Liver (tissue), 9 donors: Measurements from ENCODE around the gene TM9SF3. TPM values are rescaled to one million over a fixed set of nuclear protein-coding genes. Genes with fewer than 3 reads are reported as not detected.

Experiments used
- DNase-seq: peaks from one replicate; pipeline ENCODE4 v3.0.0-alpha.2; 2017; ENCODE audit warnings: low spot score
- H3K27ac ChIP-seq, 2 donors: one replicate each; pipeline ENCODE4 v1.7.0; 2013; ENCODE audit warnings: inconsistent platforms in 2 of 2, low read length in 2 of 2, control low read depth in 1 of 2, low read depth in 1 of 2, mild to moderate bottlenecking in 1 of 2
- H3K27me3 ChIP-seq, 4 donors: one replicate each; pipeline versions ENCODE4 v1.6.1 to v1.7.0; 2013; ENCODE audit warnings: low read length in 3 of 4, inconsistent platforms in 1 of 4, mild to moderate bottlenecking in 1 of 4, moderate library complexity in 1 of 4; ENCODE audit not compliant: control insufficient read depth in 4 of 4, insufficient read depth in 4 of 4
- H3K36me3 ChIP-seq, 4 donors: one replicate each; pipeline versions ENCODE4 v1.6.1 to v1.7.0; 2013; ENCODE audit warnings: low read length in 3 of 4, mild to moderate bottlenecking in 3 of 4, low read depth in 1 of 4, moderate library complexity in 1 of 4; ENCODE audit not compliant: control insufficient read depth in 4 of 4, insufficient read depth in 3 of 4
- H3K4me1 ChIP-seq, 4 donors: one replicate each; pipeline versions ENCODE4 v1.6.1 to v1.7.0; 2013; ENCODE audit warnings: low read length in 3 of 4, mild to moderate bottlenecking in 3 of 4, moderate library complexity in 1 of 4; ENCODE audit not compliant: control insufficient read depth in 4 of 4, insufficient read depth in 4 of 4
- H3K4me3 ChIP-seq, 3 donors: one replicate each; pipeline versions ENCODE4 v1.6.1 to v1.7.0; 2013; ENCODE audit warnings: low read length in 3 of 3, control low read depth in 1 of 3, low read depth in 1 of 3, mild to moderate bottlenecking in 1 of 3
- H3K9ac ChIP-seq, 2 donors: one replicate each; pipeline ENCODE4 v1.7.0; 2013; ENCODE audit warnings: low read length in 2 of 2, mild to moderate bottlenecking in 2 of 2, moderate library complexity in 2 of 2, control low read depth in 1 of 2, low read depth in 1 of 2
- H3K9me3 ChIP-seq, 4 donors: one replicate each; pipeline versions ENCODE4 v1.6.1 to v1.7.0; 2013; ENCODE audit warnings: low read length in 3 of 4; ENCODE audit not compliant: control insufficient read depth in 4 of 4
- ATF3 ChIP-seq: IDR thresholded peaks from 2 replicates; pipeline ENCODE4 v1.6.1; 2016; ENCODE audit warnings: antibody characterized with exemption
- CTCF ChIP-seq: fragments of 150-350 bp; IDR thresholded peaks from 2 replicates; pipeline ENCODE4 v1.5.1; 2017; ENCODE audit warnings: improper control_type of control experiment, low read depth, low read length; ENCODE audit not compliant: missing input control
- EGR1 ChIP-seq, 2 donors: IDR thresholded peaks; 2 replicates each; pipeline ENCODE4 v1.6.1; 2016 to 2018; ENCODE audit warnings: antibody characterized with exemption in 2 of 2, low read depth in 2 of 2
- FOXA1 ChIP-seq: IDR thresholded peaks from 2 replicates; pipeline ENCODE4 v1.6.1; 2016; ENCODE audit warnings: antibody characterized with exemption
- FOXA2 ChIP-seq: IDR thresholded peaks from 2 replicates; pipeline ENCODE4 v1.6.1; 2016; ENCODE audit warnings: antibody characterized with exemption
- GABPA ChIP-seq, 2 donors: IDR thresholded peaks in 1 of 2; conservative IDR thresholded peaks in 1 of 2; 2 replicates each; pipeline ENCODE4 v1.6.1; 2016; ENCODE audit warnings: antibody characterized with exemption in 2 of 2, mild to moderate bottlenecking in 1 of 2, moderate library complexity in 1 of 2
- HNF4A ChIP-seq, 2 donors: conservative IDR thresholded peaks; 2 replicates each; pipeline ENCODE4 v1.6.1; 2016; ENCODE audit warnings: antibody characterized with exemption in 2 of 2, mild to moderate bottlenecking in 2 of 2
- HNF4G ChIP-seq: IDR thresholded peaks from 2 replicates; pipeline ENCODE4 v1.6.1; 2016; ENCODE audit warnings: antibody characterized with exemption
- JUND ChIP-seq, 2 donors: IDR thresholded peaks; 2 replicates each; pipeline ENCODE4 v1.6.1; 2016; ENCODE audit warnings: antibody characterized with exemption in 2 of 2
- MAX ChIP-seq: IDR thresholded peaks from 2 replicates; pipeline ENCODE4 v1.6.1; 2016; ENCODE audit warnings: antibody characterized with exemption
- NR2F2 ChIP-seq: IDR thresholded peaks from 2 replicates; pipeline ENCODE4 v1.6.1; 2016; ENCODE audit warnings: antibody characterized with exemption
- RAD21 ChIP-seq, 2 donors: IDR thresholded peaks; 2 replicates each; pipeline ENCODE4 v1.6.1; 2016; ENCODE audit warnings: antibody characterized with exemption in 2 of 2, mild to moderate bottlenecking in 2 of 2
- RXRA ChIP-seq, 2 donors: IDR thresholded peaks; 2 replicates each; pipeline ENCODE4 v1.6.1; 2017 to 2018; ENCODE audit warnings: antibody characterized with exemption in 2 of 2, mild to moderate bottlenecking in 1 of 2
- SP1 ChIP-seq: IDR thresholded peaks from 2 replicates; pipeline ENCODE4 v1.6.1; 2018; ENCODE audit warnings: antibody characterized with exemption, mild to moderate bottlenecking
- TAF1 ChIP-seq: conservative IDR thresholded peaks from 2 replicates; pipeline ENCODE4 v1.6.1; 2016; ENCODE audit warnings: antibody characterized with exemption, mild to moderate bottlenecking
- YY1 ChIP-seq: IDR thresholded peaks from 2 replicates; pipeline ENCODE4 v1.6.1; 2016; ENCODE audit warnings: antibody characterized with exemption, mild to moderate bottlenecking
- ZBTB33 ChIP-seq: IDR thresholded peaks from 2 replicates; pipeline ENCODE4 v1.6.1; 2016; ENCODE audit warnings: antibody characterized with exemption
- WGBS: extraction: QIAGEN DNeasy Blood & Tissue Kit; methylation state at CpG from one replicate; pipeline ENCODE4 v1.1.7; 2013; 5-methylcytosine and 5-hydroxymethylcytosine counted together
- polyA plus RNA-seq, 2 donors: library from polyadenylated mRNA; stranded (reverse) in 1 of 2; unstranded in 1 of 2; fragments of 200-250 nt in 1 of 2; fragments of >200 nt in 1 of 2; fragmentation: Nextera tagmentation in 1 of 2; extraction: Ambion mirVana in 1 of 2; gene quantifications; one replicate each; pipeline versions ENCODE4 v1.2.1 to v1.2.3, GENCODE V29; 2013 to 2015
- total RNA-seq, 2 donors: library from RNA; depleted of rRNA; stranded (reverse); fragments of >200 nt; gene quantifications; one replicate each; pipeline ENCODE4 v1.2.3, GENCODE V29; 2014
- donor health status: healthy.
- donor health status: healthy.
- donor health status: healthy.
- donor health status: healthy.
- donor health status: healthy.

The TM9SF3 gene
- total and polyA plus RNA-seq, 4 donors, result 20.5 to 115 (median 55.4) TPM

- no peak for DNase-seq
- H3K4me1 ChIP-seq, result no peaks in the 10 kb centered on the region
- no peaks in the 10 kb centered on the region for H3K27me3 ChIP-seq
- H3K9me3 ChIP-seq, result no peaks in the 10 kb centered on the region
- H3K4me3 ChIP-seq, result no peak overlapping the region
- H3K27ac ChIP-seq, result no peak overlapping the region
- no peak overlapping the region for H3K9ac ChIP-seq
- WGBS, result 87% methylated on average over 12 of the region's 12 CpGs
- H3K36me3 ChIP-seq, result no peaks in the 10 kb centered on the region
- TF ChIP-seq SP1, result no peak
- TF ChIP-seq MAX, result no peak
- no peak for TF ChIP-seq TAF1
- no peak for TF ChIP-seq FOXA2
- TF ChIP-seq JUND (IDR thresholded peaks at IDR 0.05), result no peak
- TF ChIP-seq HNF4A (conservative IDR thresholded peaks at IDR 0.05), result no peak
- no peak for TF ChIP-seq GABPA (IDR thresholded peaks at IDR 0.05 in 1 of 2, conservative IDR thresholded peaks at IDR 0.05 in 1 of 2)
- TF ChIP-seq NR2F2, result no peak
- TF ChIP-seq CTCF, result no peak
- no peak for TF ChIP-seq YY1
- TF ChIP-seq EGR1 (IDR thresholded peaks at IDR 0.05; ENCODE audit: low read depth in 2 of 2), result no peak
- TF ChIP-seq RXRA (IDR thresholded peaks at IDR 0.05), result no peak
- TF ChIP-seq RAD21 (IDR thresholded peaks at IDR 0.05), result no peak
- no peak for TF ChIP-seq ATF3
- no peak for TF ChIP-seq ZBTB33
- TF ChIP-seq HNF4G, result no peak
- TF ChIP-seq FOXA1, result no peak
These were observed 92.8 kb downstream of the TM9SF3 start for GRCh38 chr10:96493871-96494525.

- H3K36me3 ChIP-seq, result no peaks in the 10 kb centered on the region
- no peaks in the 10 kb centered on the region for H3K27me3 ChIP-seq
- no peak overlapping the region for H3K27ac ChIP-seq
- H3K4me1 ChIP-seq, result no peaks in the 10 kb centered on the region
- H3K9ac ChIP-seq, result no peak overlapping the region
- DNase-seq, result no peak
- no peak overlapping the region for H3K4me3 ChIP-seq
- H3K9me3 ChIP-seq, result no peaks in the 10 kb centered on the region
- TF ChIP-seq RAD21 (IDR thresholded peaks at IDR 0.05) (no peak), FOXA1 (no peak), EGR1 (IDR thresholded peaks at IDR 0.05; ENCODE audit: low read depth in 2 of 2) (no peak), GABPA (IDR thresholded peaks at IDR 0.05 in 1 of 2, conservative IDR thresholded peaks at IDR 0.05 in 1 of 2) (no peak), SP1 (no peak), YY1 (no peak), NR2F2 (no peak), FOXA2 (no peak), HNF4G (no peak), MAX (no peak), CTCF (no peak)
- WGBS, result 84% methylated on average over 2 of the region's 2 CpGs
These were observed 93.6 kb downstream of the TM9SF3 start for GRCh38 chr10:96493254-96493653.
